Activated T-cell treated with anti-CD3 and anti-CD28 coated beads, Interleukin-2, amount 50 U/mL, for 24 hours (primary cell): ENCODE data around the gene CNTN2.

ENCODE experiments used
- DNase-seq: peaks from one replicate; pipeline ENCODE4 v3.0.0-alpha.2; 2020
- H3K27ac Mint-ChIP-seq: 2 replicates; pipeline ENCODE4 v1.8.0; 2020; ENCODE audit warnings: mild to moderate bottlenecking, mixed read lengths
- H3K27me3 Mint-ChIP-seq: 2 replicates; pipeline ENCODE4 v1.8.0; 2020; ENCODE audit warnings: mixed read lengths
- H3K36me3 Mint-ChIP-seq: 2 replicates; pipeline ENCODE4 v1.8.0; 2020; ENCODE audit warnings: low read depth, mixed read lengths
- H3K4me1 Mint-ChIP-seq: 2 replicates; pipeline ENCODE4 v1.8.0; 2020; ENCODE audit warnings: low read depth, mixed read lengths
- H3K4me3 Mint-ChIP-seq: 2 replicates; pipeline ENCODE4 v1.8.0; 2020; ENCODE audit warnings: mild to moderate bottlenecking, moderate library complexity, mixed read lengths
- H3K9me3 Mint-ChIP-seq: 2 replicates; pipeline ENCODE4 v1.8.0; 2020; ENCODE audit warnings: mixed read lengths

Gene CNTN2

GRCh38 chr1:205068457-205069040 lies 25.5 kb downstream of the CNTN2 start:
- no peaks in the 10 kb centered on the region for H3K9me3 Mint-ChIP-seq
- no peaks in the 10 kb centered on the region for H3K4me1 Mint-ChIP-seq
- H3K4me3 Mint-ChIP-seq, result no peak overlapping the region
- no peaks in the 10 kb centered on the region for H3K36me3 Mint-ChIP-seq
- H3K27ac Mint-ChIP-seq, result no peak overlapping the region
- no peaks in the 10 kb centered on the region for H3K27me3 Mint-ChIP-seq
- no peak for DNase-seq

- Mint-ChIP-seq H3K27ac (no peak overlapping the region), H3K27me3 (no peaks in the 10 kb centered on the region), H3K4me1 (no peaks in the 10 kb centered on the region), H3K4me3 (no peak overlapping the region), H3K9me3 (no peaks in the 10 kb centered on the region), H3K36me3 (no peaks in the 10 kb centered on the region)
- peak; percentile 11 for DNase-seq
Measured at GRCh38 chr1:205069371-205070125, 26.5 kb downstream of the CNTN2 start.

GRCh38 chr1:205071028-205071409 lies 28.0 kb downstream of the CNTN2 start:
- no peaks in the 10 kb centered on the region for H3K27me3 Mint-ChIP-seq
- no peak overlapping the region for H3K27ac Mint-ChIP-seq

GRCh38 chr1:205071801-205072200 lies 28.8 kb downstream of the CNTN2 start:
- Mint-ChIP-seq H3K27me3 (no peaks in the 10 kb centered on the region), H3K4me3 (no peak overlapping the region), H3K4me1 (no peaks in the 10 kb centered on the region), H3K27ac (no peak overlapping the region), H3K9me3 (no peaks in the 10 kb centered on the region), H3K36me3 (no peaks in the 10 kb centered on the region)
- DNase-seq, result peak; percentile 0

More at GRCh38 chr1:205071028-205071409, 28.0 kb downstream of the CNTN2 start:
- H3K4me3 Mint-ChIP-seq, result no peak overlapping the region
- no peaks in the 10 kb centered on the region for H3K4me1 Mint-ChIP-seq
- no peaks in the 10 kb centered on the region for H3K36me3 Mint-ChIP-seq
- no peaks in the 10 kb centered on the region for H3K9me3 Mint-ChIP-seq
- no peak for DNase-seq

GRCh38 chr1:205072286-205072685 lies 29.3 kb downstream of the CNTN2 start:
- Mint-ChIP-seq H3K4me3 (no peak overlapping the region), H3K27ac (no peak overlapping the region), H3K36me3 (no peaks in the 10 kb centered on the region), H3K9me3 (no peaks in the 10 kb centered on the region), H3K27me3 (no peaks in the 10 kb centered on the region), H3K4me1 (no peaks in the 10 kb centered on the region)
- peak; percentile 8 for DNase-seq

GRCh38 chr1:205072881-205073280 lies 29.9 kb downstream of the CNTN2 start:
- no peak overlapping the region for H3K4me3 Mint-ChIP-seq
- no peak overlapping the region for H3K27ac Mint-ChIP-seq
- DNase-seq, result no peak
- no peaks in the 10 kb centered on the region for H3K4me1 Mint-ChIP-seq
- no peaks in the 10 kb centered on the region for H3K9me3 Mint-ChIP-seq
- no peaks in the 10 kb centered on the region for H3K27me3 Mint-ChIP-seq
- H3K36me3 Mint-ChIP-seq, result no peaks in the 10 kb centered on the region

GRCh38 chr1:205073511-205073910 lies 30.5 kb downstream of the CNTN2 start:
- DNase-seq, result no peak
- H3K27ac Mint-ChIP-seq, result no peak overlapping the region
- no peak overlapping the region for H3K4me3 Mint-ChIP-seq
- H3K9me3 Mint-ChIP-seq, result no peaks in the 10 kb centered on the region
- no peaks in the 10 kb centered on the region for H3K27me3 Mint-ChIP-seq
- H3K36me3 Mint-ChIP-seq, result no peaks in the 10 kb centered on the region
- H3K4me1 Mint-ChIP-seq, result no peaks in the 10 kb centered on the region

- Mint-ChIP-seq H3K9me3 (no peaks in the 10 kb centered on the region), H3K27ac (no peak overlapping the region), H3K4me1 (no peaks in the 10 kb centered on the region), H3K4me3 (no peak overlapping the region), H3K36me3 (no peaks in the 10 kb centered on the region), H3K27me3 (no peaks in the 10 kb centered on the region)
- no peak for DNase-seq
Measured at GRCh38 chr1:205074084-205074483, 31.1 kb downstream of the CNTN2 start.

GRCh38 chr1:205074513-205074912 lies 31.5 kb downstream of the CNTN2 start:
- H3K27ac Mint-ChIP-seq, result no peak overlapping the region
- H3K36me3 Mint-ChIP-seq, result no peaks in the 10 kb centered on the region
- no peak overlapping the region for H3K4me3 Mint-ChIP-seq
- no peaks in the 10 kb centered on the region for H3K27me3 Mint-ChIP-seq
- H3K4me1 Mint-ChIP-seq, result no peaks in the 10 kb centered on the region
- no peaks in the 10 kb centered on the region for H3K9me3 Mint-ChIP-seq
- no peak for DNase-seq

GRCh38 chr1:205075642-205076155 lies 32.7 kb downstream of the CNTN2 start:
- Mint-ChIP-seq H3K4me1 (no peaks in the 10 kb centered on the region), H3K36me3 (no peaks in the 10 kb centered on the region), H3K27me3 (no peaks in the 10 kb centered on the region), H3K27ac (no peak overlapping the region), H3K4me3 (no peak overlapping the region), H3K9me3 (no peaks in the 10 kb centered on the region)
- no peak for DNase-seq

GRCh38 chr1:205076245-205076761 lies 33.3 kb downstream of the CNTN2 start:
- H3K4me3 Mint-ChIP-seq, result no peak overlapping the region
- no peak for DNase-seq
- no peaks in the 10 kb centered on the region for H3K27me3 Mint-ChIP-seq
- H3K4me1 Mint-ChIP-seq, result no peaks in the 10 kb centered on the region
- no peak overlapping the region for H3K27ac Mint-ChIP-seq
- H3K9me3 Mint-ChIP-seq, result no peaks in the 10 kb centered on the region
- no peaks in the 10 kb centered on the region for H3K36me3 Mint-ChIP-seq

- Mint-ChIP-seq H3K36me3 (no peaks in the 10 kb centered on the region), H3K27ac (no peak overlapping the region), H3K4me1 (no peaks in the 10 kb centered on the region), H3K27me3 (no peaks in the 10 kb centered on the region), H3K4me3 (no peak overlapping the region), H3K9me3 (no peaks in the 10 kb centered on the region)
- DNase-seq, result no peak
Measured at GRCh38 chr1:205077158-205077933, 34.3 kb downstream of the CNTN2 start.

- H3K4me3 Mint-ChIP-seq, result no peak overlapping the region
- peaks cover 4% of the 10 kb centered on the region for H3K36me3 Mint-ChIP-seq
- DNase-seq, result no peak
- no peaks in the 10 kb centered on the region for H3K27me3 Mint-ChIP-seq
- no peak overlapping the region for H3K27ac Mint-ChIP-seq
- H3K9me3 Mint-ChIP-seq, result no peaks in the 10 kb centered on the region
- no peaks in the 10 kb centered on the region for H3K4me1 Mint-ChIP-seq
Measured at GRCh38 chr1:205077934-205078311, 34.9 kb downstream of the CNTN2 start.

- no peaks in the 10 kb centered on the region for H3K27me3 Mint-ChIP-seq
- H3K9me3 Mint-ChIP-seq, result no peaks in the 10 kb centered on the region
- no peak overlapping the region for H3K27ac Mint-ChIP-seq
- no peak overlapping the region for H3K4me3 Mint-ChIP-seq
- no peak for DNase-seq
- no peaks in the 10 kb centered on the region for H3K4me1 Mint-ChIP-seq
- peaks cover 47% of the 10 kb centered on the region for H3K36me3 Mint-ChIP-seq
Measured at GRCh38 chr1:205082431-205082830, 39.4 kb downstream of the CNTN2 start.

GRCh38 chr1:205084360-205084759 lies 41.3 kb downstream of the CNTN2 start, which contains the start of gene TMEM81:
Gene TMEM81, minus strand, starts transcription at chr1:205084460. Its CDS starts 140 bp downstream, at chr1:205084320.
- DNase-seq, result no peak
- Mint-ChIP-seq H3K36me3 (peaks cover 66% of the 10 kb centered on the region), H3K4me1 (no peaks in the 10 kb centered on the region), H3K27me3 (no peaks in the 10 kb centered on the region), H3K4me3 (no peak within 1 kb of the TSS), H3K27ac (no peak within 1 kb of the TSS), H3K9me3 (no peaks in the 10 kb centered on the region)
